Chondrocyte (in vitro differentiated cells): ENCODE results near the gene LHFPL3. TPM values are rescaled to one million over a fixed set of nuclear protein-coding genes. Genes with fewer than 3 reads are reported as not detected.
"Not testable (repeated sequence)": the region's sequence is repeated elsewhere in the genome, so short reads cannot be mapped to it uniquely, and the experiment has no call there.

ENCODE experiments used
- DNase-seq: peaks from one replicate; pipeline ENCODE4 v3.0.0; 2021; ENCODE audit warnings: mixed read lengths, low spot score
- H3K27ac Mint-ChIP-seq: one replicate; pipeline ENCODE4 v1.8.0; 2021; ENCODE audit warnings: mild to moderate bottlenecking, moderate library complexity, mixed read lengths; ENCODE audit not compliant: unreplicated experiment
- H3K27me3 Mint-ChIP-seq: 2 replicates; pipeline ENCODE4 v1.8.0; 2021; ENCODE audit warnings: low read depth, mixed read lengths
- H3K36me3 Mint-ChIP-seq: 2 replicates; pipeline ENCODE4 v1.8.0; 2021; ENCODE audit warnings: low read depth, mixed read lengths
- H3K4me1 Mint-ChIP-seq: 2 replicates; pipeline ENCODE4 v1.8.0; 2021; ENCODE audit warnings: low read depth, mild to moderate bottlenecking, mixed read lengths
- H3K4me3 Mint-ChIP-seq: one replicate; pipeline ENCODE4 v1.8.0; 2021; ENCODE audit warnings: mild to moderate bottlenecking, moderate library complexity, mixed read lengths; ENCODE audit not compliant: unreplicated experiment
- H3K9me3 Mint-ChIP-seq: 2 replicates; pipeline ENCODE4 v1.8.0; 2021; ENCODE audit warnings: low read depth, mixed read lengths
- total RNA-seq: library from RNA; stranded (reverse); gene quantifications from 3 replicates; pipeline ENCODE4 v1.2.1, GENCODE V29; 2021
- TF ChIP-seq, protein P1 (sequence below): fragments of 200-600 bp; sonication (generic); IDR thresholded peaks from 2 replicates; pipeline ENCODE4 v1.5.0; 2021; ENCODE audit warnings: antibody characterized with exemption, mild to moderate bottlenecking, moderate library complexity

The LHFPL3 gene
- total RNA-seq, 1 donor from 2014 or later: not detected

DNA sequence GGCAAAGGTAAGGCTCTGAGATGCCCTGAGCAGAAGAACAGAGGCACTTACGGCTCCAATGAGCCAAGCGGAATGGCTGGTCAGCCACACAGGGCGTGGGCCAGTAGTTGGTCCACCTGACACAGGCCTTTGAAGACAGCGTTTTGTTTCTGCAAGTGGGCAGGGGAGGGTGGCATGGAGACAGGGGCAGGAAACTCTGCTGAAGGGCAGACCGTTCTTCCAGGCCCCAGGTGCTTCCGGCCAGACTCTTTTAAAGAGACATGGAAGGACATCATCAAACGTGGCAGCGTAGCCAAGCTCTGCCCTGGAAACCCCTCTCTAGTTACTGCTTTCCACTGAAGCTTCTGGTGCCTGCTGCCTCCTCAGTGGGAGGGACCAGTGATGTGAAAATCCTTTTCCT lies 608.1 kb downstream of the LHFPL3 start:
- TF ChIP-seq, protein P1, sequence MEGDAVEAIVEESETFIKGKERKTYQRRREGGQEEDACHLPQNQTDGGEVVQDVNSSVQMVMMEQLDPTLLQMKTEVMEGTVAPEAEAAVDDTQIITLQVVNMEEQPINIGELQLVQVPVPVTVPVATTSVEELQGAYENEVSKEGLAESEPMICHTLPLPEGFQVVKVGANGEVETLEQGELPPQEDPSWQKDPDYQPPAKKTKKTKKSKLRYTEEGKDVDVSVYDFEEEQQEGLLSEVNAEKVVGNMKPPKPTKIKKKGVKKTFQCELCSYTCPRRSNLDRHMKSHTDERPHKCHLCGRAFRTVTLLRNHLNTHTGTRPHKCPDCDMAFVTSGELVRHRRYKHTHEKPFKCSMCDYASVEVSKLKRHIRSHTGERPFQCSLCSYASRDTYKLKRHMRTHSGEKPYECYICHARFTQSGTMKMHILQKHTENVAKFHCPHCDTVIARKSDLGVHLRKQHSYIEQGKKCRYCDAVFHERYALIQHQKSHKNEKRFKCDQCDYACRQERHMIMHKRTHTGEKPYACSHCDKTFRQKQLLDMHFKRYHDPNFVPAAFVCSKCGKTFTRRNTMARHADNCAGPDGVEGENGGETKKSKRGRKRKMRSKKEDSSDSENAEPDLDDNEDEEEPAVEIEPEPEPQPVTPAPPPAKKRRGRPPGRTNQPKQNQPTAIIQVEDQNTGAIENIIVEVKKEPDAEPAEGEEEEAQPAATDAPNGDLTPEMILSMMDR: no peak
- H3K4me1 Mint-ChIP-seq: no peaks in the 10 kb centered on the region
- H3K36me3 Mint-ChIP-seq: no peaks in the 10 kb centered on the region
- H3K4me3 Mint-ChIP-seq: no peak overlapping the region
- H3K27ac Mint-ChIP-seq: no peak overlapping the region
- no peaks in the 10 kb centered on the region for H3K27me3 Mint-ChIP-seq
- no peak for DNase-seq
- H3K9me3 Mint-ChIP-seq: no peaks in the 10 kb centered on the region

DNA sequence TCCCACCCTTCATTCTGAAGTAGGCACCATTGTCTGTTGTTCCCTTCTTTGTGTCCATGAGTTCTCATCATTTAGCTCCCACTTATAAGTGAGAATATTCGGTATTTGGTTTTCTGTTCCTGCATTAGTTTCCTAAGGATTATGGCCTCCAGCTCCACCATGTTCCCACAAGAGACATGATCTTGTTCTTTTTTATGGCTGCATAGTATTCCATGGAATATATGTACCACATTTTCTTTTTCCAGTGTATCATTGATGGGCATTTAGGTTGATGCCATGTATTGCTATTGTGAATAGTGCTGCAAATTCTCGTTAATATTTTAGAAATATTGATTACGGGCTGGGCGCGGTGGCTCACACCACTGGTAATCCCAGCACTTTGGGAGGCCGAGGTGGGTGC lies 609.1 kb downstream of the LHFPL3 start:
- H3K36me3 Mint-ChIP-seq, H3K9me3 Mint-ChIP-seq, H3K4me3 Mint-ChIP-seq, DNase-seq, H3K27ac Mint-ChIP-seq, H3K27me3 Mint-ChIP-seq, H3K4me1 Mint-ChIP-seq: not testable (repeated sequence)

DNA sequence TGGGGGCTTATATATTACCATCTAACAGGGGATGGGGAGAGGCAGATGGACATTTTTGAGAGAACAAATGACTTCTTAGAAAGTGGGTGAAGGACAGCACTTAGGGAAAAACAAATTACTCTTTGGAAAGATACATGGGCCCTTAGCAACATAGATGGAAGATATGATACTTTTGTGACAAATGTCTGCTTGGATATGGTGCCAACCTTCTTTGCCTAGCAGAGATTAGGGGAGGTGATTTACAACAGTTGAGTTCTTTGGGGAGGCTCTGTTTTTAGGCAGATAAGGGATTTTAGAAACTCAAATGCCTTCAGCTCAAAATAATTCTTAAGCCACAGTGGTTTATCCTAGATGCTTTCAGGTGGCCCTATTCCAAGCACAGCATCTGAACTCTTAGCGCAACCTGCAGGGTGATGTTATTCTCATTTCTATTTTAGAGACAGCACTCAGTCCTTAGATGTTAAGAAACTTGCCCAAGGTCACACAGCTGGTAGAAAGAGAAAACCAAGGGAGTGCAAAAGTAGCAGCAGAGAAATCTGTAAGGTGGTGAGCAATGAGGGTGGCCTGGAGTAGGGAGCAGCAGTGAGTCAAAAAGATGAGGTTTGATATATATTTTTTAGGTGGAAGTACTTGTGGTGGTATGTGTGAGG lies 610.5 kb downstream of the LHFPL3 start:
- H3K4me1 Mint-ChIP-seq: no peaks in the 10 kb centered on the region
- TF ChIP-seq, protein P1: no peak
- H3K27ac Mint-ChIP-seq: no peak overlapping the region
- no peak for DNase-seq
- H3K36me3 Mint-ChIP-seq: no peaks in the 10 kb centered on the region
- no peaks in the 10 kb centered on the region for H3K9me3 Mint-ChIP-seq
- no peak overlapping the region for H3K4me3 Mint-ChIP-seq
- no peaks in the 10 kb centered on the region for H3K27me3 Mint-ChIP-seq

DNA sequence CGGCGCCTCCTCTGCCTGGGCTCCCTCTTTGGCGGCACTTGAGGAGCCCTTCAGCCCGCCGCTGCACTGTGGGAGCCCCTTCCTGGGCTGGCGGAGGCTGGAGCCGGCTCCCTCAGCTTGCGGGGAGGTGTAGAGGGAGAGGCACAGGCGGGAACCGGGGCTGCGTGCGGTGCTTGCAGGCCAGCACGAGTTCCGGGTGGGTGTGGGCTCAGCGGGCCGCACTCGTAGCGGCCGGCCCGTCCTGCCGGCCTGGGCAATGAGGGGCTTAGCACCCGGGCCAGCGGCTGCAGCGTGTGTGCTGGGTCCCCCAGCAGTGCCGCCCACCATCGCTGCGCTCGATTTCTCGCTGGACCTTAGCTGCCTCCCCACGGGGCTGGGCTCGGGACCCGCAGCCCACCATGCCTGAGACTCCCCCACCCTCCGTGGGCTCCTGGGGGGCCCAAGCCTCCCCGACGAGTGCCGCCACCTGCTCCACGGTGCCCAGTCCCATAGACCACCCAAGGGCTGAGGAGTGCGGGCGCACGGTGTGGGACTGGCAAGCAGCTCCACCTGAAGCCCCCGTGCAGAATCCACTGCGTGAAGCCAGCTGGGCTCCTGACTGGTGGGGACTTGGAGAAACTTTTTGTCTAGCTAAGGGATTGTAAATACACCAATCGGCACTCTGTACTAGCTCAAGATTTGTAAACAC lies 611.8 kb downstream of the LHFPL3 start:
- Mint-ChIP-seq H3K27me3 (no peaks in the 10 kb centered on the region), H3K4me1 (peaks cover 7% of the 10 kb centered on the region), H3K27ac (no peak overlapping the region), H3K4me3 (no peak overlapping the region), H3K36me3 (no peaks in the 10 kb centered on the region), H3K9me3 (no peaks in the 10 kb centered on the region)
- DNase-seq: no peak
- TF ChIP-seq, protein P1: no peak

DNA sequence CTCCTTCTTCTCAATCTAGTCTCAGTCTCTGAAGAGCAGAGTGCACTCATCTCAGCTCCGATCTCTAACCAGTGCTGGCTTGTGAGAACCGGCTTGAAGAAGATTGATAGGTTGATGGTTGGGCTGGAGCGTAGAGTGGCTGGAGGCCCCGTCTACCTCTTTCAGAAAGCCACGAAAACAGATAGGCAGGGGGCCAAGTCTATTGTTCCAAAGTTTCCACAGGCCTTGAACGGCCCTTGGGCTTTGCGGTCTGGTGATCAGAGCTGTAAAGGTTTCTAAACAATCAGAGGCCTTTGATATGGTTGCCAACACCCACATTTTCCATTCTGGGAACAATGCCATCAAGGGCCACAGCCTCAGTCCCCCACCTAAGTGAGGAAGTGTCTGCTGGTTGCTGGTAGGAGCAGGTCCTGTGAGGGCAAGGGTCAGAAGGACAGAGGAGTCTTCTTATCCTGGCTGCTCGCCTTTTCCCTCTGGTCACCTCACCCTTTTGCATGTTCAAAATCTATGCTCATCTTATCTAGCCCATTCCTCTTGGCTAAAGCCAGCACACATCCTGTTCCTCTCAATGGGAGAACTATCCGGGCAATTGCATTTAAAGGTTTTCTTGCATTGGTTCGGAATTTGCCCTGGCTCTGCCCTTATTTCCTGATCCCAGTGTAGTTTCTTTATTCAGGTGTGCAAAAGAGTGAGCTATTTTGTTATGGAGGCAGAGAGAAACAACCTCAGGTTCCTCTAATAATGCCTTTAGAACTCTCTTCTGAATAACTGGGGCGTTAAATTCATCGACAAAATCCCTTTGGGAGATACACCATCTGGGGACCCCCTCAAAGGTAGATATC lies 615.3 kb downstream of the LHFPL3 start:
- Mint-ChIP-seq H3K4me1 (peaks cover 13% of the 10 kb centered on the region), H3K36me3 (no peaks in the 10 kb centered on the region), H3K27me3 (no peaks in the 10 kb centered on the region), H3K4me3 (no peak overlapping the region), H3K27ac (no peak overlapping the region), H3K9me3 (no peaks in the 10 kb centered on the region)
- DNase-seq: no peak
- TF ChIP-seq, protein P1: no peak
